GM23248 (cell line): ENCODE measurements around the gene HMGXB4.

Experiments
- EZH2 ChIP-seq: fragments of 200-600 bp; sonication (generic); IDR thresholded peaks from 2 replicates; pipeline ENCODE4 v1.6.1; 2018; ENCODE audit warnings: antibody characterized with exemption, mild to moderate bottlenecking; ENCODE audit not compliant: insufficient read depth, poor library complexity, severe bottlenecking
- EZH2phosphoT487 ChIP-seq: fragments of 200-600 bp; sonication (generic); IDR thresholded peaks from 2 replicates; pipeline ENCODE4 v1.6.1; 2018; ENCODE audit warnings: antibody characterized with exemption, moderate library complexity, mild to moderate bottlenecking, low read depth; ENCODE audit not compliant: insufficient read depth

GRCh38 chr22:35305525-35306070 lies 48.3 kb downstream of the HMGXB4 start:
- no peak for TF ChIP-seq EZH2
- no peak for TF ChIP-seq EZH2phosphoT487
